ENCODE results near the gene ZNF787. TPM values are rescaled to one million over a fixed set of nuclear protein-coding genes. Genes with fewer than 3 reads are reported as not detected.

ZNF787 gene
- total RNA-seq, 1 donor from 2014 or later, result 32.6 TPM

DNA sequence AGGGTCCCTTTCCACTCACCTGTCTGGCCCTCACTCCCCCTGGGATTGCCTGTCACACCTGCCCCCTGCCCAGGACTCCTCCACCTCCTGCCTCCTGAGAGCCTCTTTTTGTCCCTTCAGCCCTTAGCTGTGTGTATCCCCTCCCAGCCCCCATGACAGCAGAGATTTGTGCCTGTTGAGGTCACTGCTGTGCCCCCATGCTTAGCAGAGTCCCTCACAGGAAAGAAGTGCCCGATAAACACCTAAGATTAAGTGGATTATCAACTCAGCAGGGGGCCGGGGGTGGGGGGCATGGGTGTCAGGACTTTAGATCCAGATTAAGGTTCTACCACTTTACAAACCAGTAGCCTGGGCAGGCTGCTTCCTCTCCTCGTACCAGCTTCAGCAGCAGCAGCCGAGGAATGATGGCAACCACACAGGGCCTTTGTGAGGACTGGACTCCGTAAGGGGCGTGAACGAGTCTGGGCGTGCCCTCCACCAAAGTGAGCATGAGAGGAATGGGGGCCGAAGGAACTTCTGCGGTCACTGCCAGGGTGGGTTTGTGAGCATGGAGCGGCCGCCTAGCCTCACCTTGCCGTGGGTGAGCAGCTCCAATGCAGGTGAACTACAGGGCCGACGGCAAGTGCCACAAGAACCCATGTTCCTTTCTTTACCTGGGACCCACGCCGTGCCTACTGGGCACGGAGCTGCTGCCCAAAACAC is 36.1 kb downstream of the ZNF787 start:
- TF ChIP-seq, protein P1, sequence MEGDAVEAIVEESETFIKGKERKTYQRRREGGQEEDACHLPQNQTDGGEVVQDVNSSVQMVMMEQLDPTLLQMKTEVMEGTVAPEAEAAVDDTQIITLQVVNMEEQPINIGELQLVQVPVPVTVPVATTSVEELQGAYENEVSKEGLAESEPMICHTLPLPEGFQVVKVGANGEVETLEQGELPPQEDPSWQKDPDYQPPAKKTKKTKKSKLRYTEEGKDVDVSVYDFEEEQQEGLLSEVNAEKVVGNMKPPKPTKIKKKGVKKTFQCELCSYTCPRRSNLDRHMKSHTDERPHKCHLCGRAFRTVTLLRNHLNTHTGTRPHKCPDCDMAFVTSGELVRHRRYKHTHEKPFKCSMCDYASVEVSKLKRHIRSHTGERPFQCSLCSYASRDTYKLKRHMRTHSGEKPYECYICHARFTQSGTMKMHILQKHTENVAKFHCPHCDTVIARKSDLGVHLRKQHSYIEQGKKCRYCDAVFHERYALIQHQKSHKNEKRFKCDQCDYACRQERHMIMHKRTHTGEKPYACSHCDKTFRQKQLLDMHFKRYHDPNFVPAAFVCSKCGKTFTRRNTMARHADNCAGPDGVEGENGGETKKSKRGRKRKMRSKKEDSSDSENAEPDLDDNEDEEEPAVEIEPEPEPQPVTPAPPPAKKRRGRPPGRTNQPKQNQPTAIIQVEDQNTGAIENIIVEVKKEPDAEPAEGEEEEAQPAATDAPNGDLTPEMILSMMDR (IDR thresholded peaks at IDR 0.05; ENCODE audit: insufficient read depth, low read length, severe bottlenecking), result no peak
- H3K36me3 ChIP-seq (ENCODE audit: control insufficient read depth, insufficient read depth, low read length), result peaks cover 13% of the 10 kb centered on the region
- FAIRE-seq (no peak), DNase-seq (ENCODE audit: low read depth) (no peak)
- H3K27me3 ChIP-seq (ENCODE audit: control insufficient read depth, insufficient read depth, low read length), result peaks cover 2% of the 10 kb centered on the region
- no peak overlapping the region for H3K4me3 ChIP-seq (ENCODE audit: low read depth, low read length)

DNA sequence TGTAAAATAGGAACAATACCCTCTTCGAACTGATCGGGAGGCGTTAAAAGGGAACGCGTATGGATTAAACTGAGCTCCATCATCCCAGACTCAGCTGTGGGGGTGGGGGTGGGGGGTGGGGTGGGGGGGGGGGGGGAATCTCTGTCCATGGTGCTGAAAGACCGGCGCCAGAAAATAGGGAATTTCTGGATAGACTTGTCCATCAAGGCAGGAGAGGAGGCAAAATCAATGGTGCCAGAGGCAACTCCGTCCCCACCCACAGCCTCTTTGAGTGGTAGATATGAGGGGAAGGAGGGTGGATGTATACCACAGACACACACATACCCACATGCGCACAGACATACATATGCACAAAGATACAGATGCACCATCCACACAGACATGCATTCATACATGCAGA is 37.4 kb downstream of the ZNF787 start:
- FAIRE-seq (no peak), DNase-seq (ENCODE audit: low read depth) (no peak)
- H3K36me3 ChIP-seq (ENCODE audit: control insufficient read depth, insufficient read depth, low read length), result peaks cover 4% of the 10 kb centered on the region
- TF ChIP-seq, protein P1 (IDR thresholded peaks at IDR 0.05; ENCODE audit: insufficient read depth, low read length, severe bottlenecking), result no peak
- H3K27me3 ChIP-seq (ENCODE audit: control insufficient read depth, insufficient read depth, low read length), result peaks cover 2% of the 10 kb centered on the region
- H3K4me3 ChIP-seq (ENCODE audit: low read depth, low read length), result no peak overlapping the region

DNA sequence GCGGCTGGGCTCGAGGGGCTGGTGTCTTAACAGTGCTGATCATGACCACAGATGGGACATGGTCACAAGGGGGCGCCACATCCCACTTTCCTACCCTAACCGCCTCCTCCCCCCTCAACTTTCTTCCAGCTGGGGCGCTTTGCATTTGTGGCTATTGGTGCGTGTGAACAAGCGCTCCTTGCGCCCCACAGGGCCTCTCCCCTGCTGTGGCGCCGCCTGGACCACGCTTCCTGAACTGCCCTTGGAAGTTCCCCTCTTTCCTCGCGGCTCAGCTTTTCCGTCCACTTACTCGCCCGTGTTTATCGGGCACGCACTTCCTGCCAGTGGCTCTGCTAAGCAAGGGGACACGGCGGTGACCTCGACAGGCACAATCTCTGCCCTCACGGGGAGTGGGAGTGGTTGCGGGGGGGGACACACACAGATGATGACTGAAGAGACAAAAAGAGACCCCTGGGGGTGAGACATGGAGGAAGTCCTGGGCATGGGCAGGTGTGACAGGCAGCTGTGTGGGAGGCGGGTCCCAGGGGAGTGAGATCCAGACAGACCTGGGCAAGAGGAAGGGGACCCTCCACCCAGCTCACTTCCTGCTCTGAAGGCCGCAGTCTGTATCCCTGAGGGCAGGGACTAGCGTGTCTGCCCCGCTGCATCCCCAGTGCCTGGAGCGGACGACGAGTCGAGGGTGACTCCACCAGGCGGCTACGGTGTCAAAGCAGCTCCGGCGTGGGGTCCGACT is 40.3 kb downstream of the ZNF787 start:
- Histone ChIP-seq H3K36me3 (ENCODE audit: control insufficient read depth, insufficient read depth, low read length) (peaks cover 2% of the 10 kb centered on the region), H3K4me3 (ENCODE audit: low read depth, low read length) (peak overlapping the region; percentile 16), H3K27me3 (ENCODE audit: control insufficient read depth, insufficient read depth, low read length) (peaks cover 2% of the 10 kb centered on the region)
- DNase-seq (ENCODE audit: low read depth) (peak; percentile 40), FAIRE-seq (no peak)
- TF ChIP-seq, protein P1 (IDR thresholded peaks at IDR 0.05; ENCODE audit: insufficient read depth, low read length, severe bottlenecking), result peak; percentile 65

DNA sequence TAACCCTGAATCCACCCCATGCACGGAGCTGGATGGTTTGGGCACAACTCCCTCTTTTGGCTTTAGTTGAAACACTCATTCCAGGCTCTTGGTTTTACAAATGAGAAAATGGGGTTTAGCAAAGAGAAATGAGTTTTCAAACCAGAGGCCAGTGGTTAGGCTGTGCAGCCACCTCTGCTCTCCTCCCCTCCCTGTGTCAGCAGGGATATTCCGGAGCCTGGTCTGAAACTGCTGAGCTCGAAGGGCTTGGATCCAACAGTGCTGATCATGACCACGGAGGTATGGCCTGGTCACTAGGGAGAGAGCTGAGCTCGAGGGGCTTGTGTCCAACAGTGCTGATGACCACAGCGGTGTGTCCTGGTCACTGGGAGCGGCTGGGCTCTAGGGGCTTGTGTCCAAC is 41.5 kb downstream of the ZNF787 start:
- FAIRE-seq, result no peak
- TF ChIP-seq, protein P1 (IDR thresholded peaks at IDR 0.05; ENCODE audit: insufficient read depth, low read length, severe bottlenecking), result no peak
- H3K27me3 ChIP-seq (ENCODE audit: control insufficient read depth, insufficient read depth, low read length), result peaks cover 2% of the 10 kb centered on the region

DNA sequence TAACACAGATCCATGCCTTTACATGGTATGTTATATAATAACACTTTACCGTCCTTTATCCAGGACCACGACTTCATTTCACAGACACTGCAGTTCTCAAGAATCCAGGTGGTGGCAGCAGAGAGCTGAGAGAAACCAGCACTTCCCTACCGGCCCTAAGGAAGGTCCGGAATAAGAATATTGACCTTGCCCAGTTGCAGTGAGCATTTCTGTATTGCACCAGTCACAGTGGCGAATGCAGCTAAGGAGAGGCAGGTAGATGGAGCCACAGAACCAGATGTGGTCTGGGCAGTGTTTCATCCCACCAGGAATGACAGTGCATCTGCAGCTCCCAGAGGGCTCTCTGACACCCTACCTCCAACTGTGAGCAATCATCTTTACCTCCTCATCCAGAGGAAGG is 44.6 kb downstream of the ZNF787 start:
- TF ChIP-seq, protein P1 (IDR thresholded peaks at IDR 0.05; ENCODE audit: insufficient read depth, low read length, severe bottlenecking), result peak; percentile 74
- no peak for FAIRE-seq
- H3K36me3 ChIP-seq (ENCODE audit: control insufficient read depth, insufficient read depth, low read length), result no peaks in the 10 kb centered on the region
- DNase-seq (ENCODE audit: low read depth), result peak; percentile 44
- H3K4me3 ChIP-seq (ENCODE audit: low read depth, low read length), result no peak overlapping the region
- H3K27me3 ChIP-seq (ENCODE audit: control insufficient read depth, insufficient read depth, low read length), result peaks cover 2% of the 10 kb centered on the region

More for the DNA sequence above, 41.5 kb downstream of the ZNF787 start:
- no peaks in the 10 kb centered on the region for H3K36me3 ChIP-seq (ENCODE audit: control insufficient read depth, insufficient read depth, low read length)
- DNase-seq (ENCODE audit: low read depth), result no peak
- no peak overlapping the region for H3K4me3 ChIP-seq (ENCODE audit: low read depth, low read length)
